ENCODE results near the gene ALX3.

ALX3 gene

GRCh38 chr1:110070671-110071242, at the start of gene ALX3:
Gene ALX3, minus strand, starts transcription at chr1:110070672. Its CDS starts 60 bp downstream, at chr1:110070612.
- H3K27me3 Mint-ChIP-seq, result peaks cover 40% of the 10 kb centered on the region

GRCh38 chr1:110119843-110120242, 49.4 kb upstream of the ALX3 start:
- Mint-ChIP-seq H3K36me3 (peaks cover 1% of the 10 kb centered on the region), H3K4me1 (peaks cover 9% of the 10 kb centered on the region), H3K4me3 (no peak overlapping the region), H3K27ac (no peak overlapping the region), H3K27me3 (peaks cover 9% of the 10 kb centered on the region), H3K9me3 (no peaks in the 10 kb centered on the region)

More at GRCh38 chr1:110070671-110071242, at the start of gene ALX3:
- Mint-ChIP-seq H3K4me3 (peak within 1 kb of the TSS; percentile 51), H3K36me3 (no peaks in the 10 kb centered on the region), H3K9me3 (no peaks in the 10 kb centered on the region), H3K4me1 (peaks cover 14% of the 10 kb centered on the region), H3K27ac (no peak within 1 kb of the TSS)

- H3K9me3 Mint-ChIP-seq, result no peaks in the 10 kb centered on the region
- H3K4me1 Mint-ChIP-seq, result peaks cover 9% of the 10 kb centered on the region
- no peak overlapping the region for H3K27ac Mint-ChIP-seq
- peaks cover 7% of the 10 kb centered on the region for H3K27me3 Mint-ChIP-seq
- H3K4me3 Mint-ChIP-seq, result no peak overlapping the region
- H3K36me3 Mint-ChIP-seq, result peaks cover 1% of the 10 kb centered on the region
Measured at GRCh38 chr1:110118636-110119396, 48.3 kb upstream of the ALX3 start.

GRCh38 chr1:110114784-110115183, 44.3 kb upstream of the ALX3 start:
- Mint-ChIP-seq H3K9me3 (no peaks in the 10 kb centered on the region), H3K4me3 (no peak overlapping the region), H3K27ac (no peak overlapping the region), H3K27me3 (peaks cover 6% of the 10 kb centered on the region), H3K4me1 (peaks cover 4% of the 10 kb centered on the region), H3K36me3 (no peaks in the 10 kb centered on the region)

GRCh38 chr1:110114173-110114572, 43.7 kb upstream of the ALX3 start:
- Mint-ChIP-seq H3K4me3 (no peak overlapping the region), H3K9me3 (no peaks in the 10 kb centered on the region), H3K27me3 (peaks cover 8% of the 10 kb centered on the region), H3K36me3 (no peaks in the 10 kb centered on the region), H3K4me1 (peaks cover 4% of the 10 kb centered on the region), H3K27ac (no peak overlapping the region)

DNA sequence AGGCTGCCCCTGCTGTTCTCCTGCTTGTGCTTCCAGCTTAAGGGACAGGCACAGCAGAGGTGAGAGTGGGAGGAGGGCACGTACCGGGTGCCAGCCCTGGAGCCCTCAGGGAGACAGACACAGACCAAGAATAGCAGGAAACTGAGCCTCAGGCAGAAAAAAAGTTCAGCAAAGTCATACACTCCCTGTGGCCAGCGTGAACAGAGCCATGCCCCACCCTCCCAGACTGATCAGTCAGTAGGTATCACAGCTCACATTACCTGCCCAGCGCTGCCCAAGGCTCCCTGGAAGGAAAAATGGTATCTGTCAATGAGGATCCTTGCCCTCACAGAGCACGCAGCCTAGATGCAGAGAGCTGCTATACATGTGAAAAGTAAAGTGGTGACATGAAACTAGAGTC, 43.1 kb upstream of the ALX3 start:
- H3K9me3 Mint-ChIP-seq, result no peaks in the 10 kb centered on the region
- H3K4me3 Mint-ChIP-seq, result no peak overlapping the region
- peak overlapping the region; percentile 17 for H3K27ac Mint-ChIP-seq
- peaks cover under 1% of the 10 kb centered on the region for H3K4me1 Mint-ChIP-seq
- H3K27me3 Mint-ChIP-seq, result peaks cover 9% of the 10 kb centered on the region
- no peaks in the 10 kb centered on the region for H3K36me3 Mint-ChIP-seq

DNA sequence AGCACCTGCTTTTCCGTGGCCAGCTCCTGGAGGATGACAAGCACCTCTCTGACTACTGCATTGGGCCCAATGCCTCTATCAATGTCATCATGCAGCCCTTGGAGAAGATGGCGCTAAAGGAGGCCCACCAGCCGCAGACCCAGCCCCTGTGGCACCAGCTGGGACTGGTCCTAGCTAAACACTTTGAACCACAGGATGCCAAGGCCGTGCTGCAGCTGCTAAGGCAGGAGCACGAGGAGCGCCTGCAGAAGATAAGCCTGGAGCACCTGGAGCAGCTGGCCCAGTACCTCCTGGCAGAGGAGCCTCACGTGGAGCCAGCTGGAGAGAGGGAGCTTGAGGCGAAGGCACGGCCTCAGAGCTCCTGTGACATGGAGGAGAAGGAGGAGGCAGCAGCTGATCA, 42.2 kb upstream of the ALX3 start:
- Mint-ChIP-seq H3K27me3 (peaks cover 9% of the 10 kb centered on the region), H3K27ac (no peak overlapping the region), H3K4me3 (no peak overlapping the region), H3K4me1 (no peaks in the 10 kb centered on the region), H3K36me3 (no peaks in the 10 kb centered on the region), H3K9me3 (no peaks in the 10 kb centered on the region)

DNA sequence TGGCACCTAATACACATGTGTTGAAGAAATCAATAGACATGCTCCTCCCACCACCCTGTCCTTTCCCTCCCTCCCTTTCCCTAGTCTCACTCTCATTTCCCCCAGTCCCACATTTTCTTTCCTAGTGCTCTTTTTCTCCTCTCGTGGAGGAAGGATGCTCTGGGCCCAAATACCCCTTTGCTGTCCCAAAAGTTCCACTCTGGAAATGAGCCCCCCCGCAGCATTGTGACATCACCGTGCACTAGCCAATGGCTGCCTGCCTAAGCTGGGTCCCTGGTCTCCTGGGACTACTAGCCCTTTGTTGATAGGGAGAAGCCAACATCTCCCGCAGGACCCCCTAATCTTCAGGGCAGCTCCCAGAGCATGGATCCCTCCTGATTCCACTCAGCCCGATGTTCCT, 41.7 kb upstream of the ALX3 start, which contains the start of gene UBL4B:
Gene UBL4B (plus strand): TSS at position 301 of the 400 bp plus-strand sequence. CDS start 92 bp downstream, at position 393.
- Mint-ChIP-seq H3K27me3 (peaks cover 10% of the 10 kb centered on the region), H3K27ac (no peak within 1 kb of the TSS), H3K36me3 (no peaks in the 10 kb centered on the region), H3K4me1 (no peaks in the 10 kb centered on the region), H3K9me3 (no peaks in the 10 kb centered on the region), H3K4me3 (no peak within 1 kb of the TSS)

DNA sequence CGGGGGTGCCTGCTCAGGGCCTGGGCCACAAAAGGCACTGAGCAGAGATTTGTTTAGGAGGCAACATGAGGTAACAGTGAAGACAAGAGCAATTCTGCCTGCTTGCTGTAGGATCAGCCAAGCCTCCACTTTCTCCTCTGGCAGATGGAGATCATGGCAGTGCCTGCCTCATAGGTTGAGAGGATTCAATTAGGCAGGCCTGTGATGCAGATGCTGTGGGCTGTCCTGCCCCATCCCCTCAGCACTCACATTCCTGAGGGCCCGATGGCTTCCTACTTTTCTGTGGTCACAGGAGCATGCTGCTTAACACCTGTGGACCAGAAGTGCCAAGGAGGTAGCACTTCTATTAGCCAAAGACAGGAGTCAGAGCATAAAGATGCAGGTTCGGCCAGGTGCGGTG, 40.6 kb upstream of the ALX3 start:
- Mint-ChIP-seq H3K9me3 (no peaks in the 10 kb centered on the region), H3K27ac (no peak overlapping the region), H3K27me3 (peaks cover 7% of the 10 kb centered on the region), H3K36me3 (no peaks in the 10 kb centered on the region), H3K4me1 (no peaks in the 10 kb centered on the region), H3K4me3 (no peak overlapping the region)

- Mint-ChIP-seq H3K27me3 (peaks cover 7% of the 10 kb centered on the region), H3K36me3 (no peaks in the 10 kb centered on the region), H3K27ac (no peak overlapping the region), H3K4me1 (no peaks in the 10 kb centered on the region), H3K9me3 (no peaks in the 10 kb centered on the region), H3K4me3 (no peak overlapping the region)
Measured at GRCh38 chr1:110107867-110108469, 37.5 kb upstream of the ALX3 start.

DNA sequence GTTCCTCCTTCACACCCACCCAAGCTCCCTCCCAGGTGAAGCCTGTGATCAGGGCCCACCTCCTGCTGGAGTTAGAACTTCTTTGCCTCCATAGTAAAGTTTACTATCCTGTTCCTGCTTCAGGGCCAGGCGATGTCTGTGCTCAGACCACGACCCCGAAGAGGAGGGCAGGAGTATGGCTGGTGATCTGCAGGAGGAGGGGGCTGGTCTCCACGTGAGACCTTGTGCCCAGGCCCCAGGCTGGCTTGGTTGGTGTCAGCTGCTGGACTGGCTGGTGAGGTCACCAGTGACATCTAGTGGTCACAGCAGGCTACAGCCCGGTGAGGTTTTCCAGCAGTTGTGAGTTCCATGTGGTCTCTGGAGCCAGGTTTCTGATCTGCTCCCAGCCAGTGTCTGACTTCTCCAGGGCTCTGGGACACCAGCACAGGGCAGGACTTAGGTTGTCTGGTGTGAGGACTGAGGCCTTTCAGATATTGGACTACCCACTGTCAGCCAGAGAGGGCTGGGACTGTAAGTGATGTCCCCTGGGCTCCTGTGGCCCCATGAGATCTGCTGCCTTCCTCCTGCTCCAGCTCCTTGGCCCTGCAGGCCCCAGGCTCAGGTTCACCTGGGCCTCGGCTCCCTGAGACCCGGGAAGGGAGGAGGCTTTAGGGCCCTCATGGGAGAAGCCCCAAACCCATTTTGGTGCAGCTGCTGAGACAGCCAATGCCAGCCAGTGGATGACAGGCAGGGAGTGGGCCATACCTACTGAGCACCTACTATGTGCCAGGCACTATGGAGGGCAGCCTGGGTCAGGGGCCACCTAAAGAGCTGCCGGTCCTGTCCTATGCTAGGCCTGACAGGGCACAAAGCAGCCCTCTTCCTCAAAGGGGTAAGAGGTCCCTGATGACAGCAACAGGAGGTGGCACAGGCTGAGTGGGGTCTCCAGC, 35.8 kb upstream of the ALX3 start:
- no peak overlapping the region for H3K4me3 Mint-ChIP-seq
- H3K9me3 Mint-ChIP-seq, result no peaks in the 10 kb centered on the region
- no peak overlapping the region for H3K27ac Mint-ChIP-seq

GRCh38 chr1:110102081-110102480, 31.6 kb upstream of the ALX3 start:
- Mint-ChIP-seq H3K4me1 (no peaks in the 10 kb centered on the region), H3K27me3 (peaks cover 2% of the 10 kb centered on the region), H3K4me3 (no peak overlapping the region), H3K36me3 (no peaks in the 10 kb centered on the region), H3K27ac (no peak overlapping the region), H3K9me3 (no peaks in the 10 kb centered on the region)

More for the DNA sequence above, 35.8 kb upstream of the ALX3 start:
- Mint-ChIP-seq H3K27me3 (peaks cover 5% of the 10 kb centered on the region), H3K4me1 (no peaks in the 10 kb centered on the region), H3K36me3 (no peaks in the 10 kb centered on the region)

GRCh38 chr1:110100335-110100734, 29.9 kb upstream of the ALX3 start:
- Mint-ChIP-seq H3K4me1 (no peaks in the 10 kb centered on the region), H3K9me3 (no peaks in the 10 kb centered on the region), H3K27me3 (peaks cover 5% of the 10 kb centered on the region), H3K27ac (no peak overlapping the region), H3K36me3 (no peaks in the 10 kb centered on the region), H3K4me3 (no peak overlapping the region)

DNA sequence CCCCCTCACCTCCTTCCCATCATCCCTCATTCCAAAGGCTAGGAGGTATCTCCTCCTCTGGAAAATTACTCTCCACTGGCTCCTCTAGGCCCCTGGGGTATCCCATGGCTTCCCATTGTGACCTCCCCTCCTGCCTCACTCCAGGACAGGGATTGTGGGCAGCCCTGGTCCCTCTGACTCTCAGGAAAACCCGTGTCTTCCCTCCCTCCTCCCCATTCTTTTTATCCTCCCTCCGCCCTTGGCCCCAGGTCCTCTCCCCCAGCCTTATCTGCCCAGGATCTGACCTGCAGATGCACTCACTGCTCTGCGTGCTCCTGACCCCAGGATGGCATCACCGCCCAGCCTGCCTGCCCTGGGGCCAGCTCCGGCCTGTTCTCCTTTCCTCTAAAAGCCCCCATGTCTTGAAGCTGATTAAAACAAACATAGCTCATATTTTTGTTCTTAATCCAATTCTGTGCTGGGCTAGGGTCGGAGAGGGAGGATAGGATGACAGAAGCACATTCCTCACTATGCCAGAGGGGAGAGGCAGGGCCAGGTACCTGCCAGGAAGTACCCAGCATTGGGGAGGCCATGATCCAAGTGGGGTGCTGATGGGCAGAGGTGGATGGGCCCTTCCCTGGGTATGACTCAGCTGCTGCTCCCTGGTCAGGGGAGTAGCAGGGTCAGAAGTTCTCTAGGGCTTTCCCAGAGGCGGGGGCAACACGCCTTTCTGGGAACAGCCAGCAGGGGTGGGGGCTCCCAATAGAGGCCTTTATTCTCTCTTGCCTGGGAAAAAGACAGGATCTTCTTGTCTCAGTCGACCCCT, 28.0 kb upstream of the ALX3 start:
- no peak overlapping the region for H3K27ac Mint-ChIP-seq
- H3K4me3 Mint-ChIP-seq, result no peak overlapping the region
- no peaks in the 10 kb centered on the region for H3K36me3 Mint-ChIP-seq
- no peaks in the 10 kb centered on the region for H3K4me1 Mint-ChIP-seq
- peaks cover 5% of the 10 kb centered on the region for H3K27me3 Mint-ChIP-seq
- no peaks in the 10 kb centered on the region for H3K9me3 Mint-ChIP-seq
